Fibroblast of mammary gland (primary cell): ENCODE results near the gene DDX47.

ENCODE experiments used
- DNase-seq: peaks from one replicate; pipeline ENCODE4 v3.0.0-alpha.2; 2010; ENCODE audit warnings: low read depth
- H3K4me3 ChIP-seq: 2 replicates; pipeline ENCODE4 v1.5.1; 2011; ENCODE audit warnings: low read depth, mild to moderate bottlenecking, low read length, moderate library complexity; ENCODE audit not compliant: control insufficient read depth
- TF ChIP-seq, protein P1 (sequence below): conservative IDR thresholded peaks from 2 replicates; pipeline ENCODE4 v1.5.1; 2011; ENCODE audit warnings: low read depth, low read length, inconsistent platforms; ENCODE audit not compliant: control insufficient read depth, insufficient read depth

The DDX47 gene

DNA sequence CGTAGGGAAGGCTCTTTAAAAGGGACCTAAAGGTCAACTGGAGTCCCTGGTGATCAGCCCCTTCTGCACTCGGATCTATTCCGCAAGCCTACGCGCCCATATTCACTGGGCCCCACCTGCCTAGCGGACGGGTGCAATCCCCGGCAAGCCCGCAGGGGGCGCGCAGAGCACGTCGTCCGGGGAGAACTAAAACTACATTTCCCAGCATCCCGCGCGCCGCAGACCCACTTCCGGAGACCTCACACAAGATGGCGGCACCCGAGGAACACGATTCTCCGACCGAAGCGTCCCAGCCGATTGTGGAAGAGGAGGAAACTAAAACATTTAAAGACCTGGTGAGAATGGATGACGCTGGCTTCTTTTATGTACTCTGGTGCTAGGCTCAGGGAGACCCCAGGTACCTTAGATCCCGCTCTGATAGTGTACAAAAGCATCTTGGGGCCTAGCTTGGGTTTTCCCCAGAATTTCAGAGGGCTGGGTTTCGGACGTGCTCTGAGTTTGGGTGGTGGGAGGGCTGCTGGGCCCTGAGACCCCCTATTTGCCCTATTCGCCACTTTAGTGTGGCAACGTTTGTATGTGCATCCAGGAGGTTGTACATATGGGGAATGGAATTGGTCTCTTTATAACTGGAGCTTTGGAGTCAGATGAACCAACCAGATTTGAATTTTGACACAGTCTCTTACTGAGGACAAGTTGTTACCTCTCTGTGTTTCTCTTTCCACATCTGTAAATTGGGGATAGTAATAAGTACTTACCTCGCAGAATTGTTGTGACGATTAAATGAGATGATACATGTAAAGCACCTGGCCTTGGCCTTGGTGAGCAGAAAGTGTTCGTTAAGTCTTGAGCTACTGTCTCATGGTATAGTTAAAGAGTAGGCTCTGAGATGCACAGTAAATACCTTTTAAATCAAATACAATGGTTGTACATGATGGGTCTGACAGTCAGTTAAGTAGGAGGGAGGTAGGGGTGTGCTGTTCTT lies at the start of gene DDX47:
Gene DDX47 (plus strand): TSS at position 227 of the 982 bp plus-strand sequence. CDS start 22 bp downstream, at position 249.
- H3K4me3 ChIP-seq: peak within 1 kb of the TSS; percentile 85
- DNase-seq: peak; percentile 85
- TF ChIP-seq, protein P1, sequence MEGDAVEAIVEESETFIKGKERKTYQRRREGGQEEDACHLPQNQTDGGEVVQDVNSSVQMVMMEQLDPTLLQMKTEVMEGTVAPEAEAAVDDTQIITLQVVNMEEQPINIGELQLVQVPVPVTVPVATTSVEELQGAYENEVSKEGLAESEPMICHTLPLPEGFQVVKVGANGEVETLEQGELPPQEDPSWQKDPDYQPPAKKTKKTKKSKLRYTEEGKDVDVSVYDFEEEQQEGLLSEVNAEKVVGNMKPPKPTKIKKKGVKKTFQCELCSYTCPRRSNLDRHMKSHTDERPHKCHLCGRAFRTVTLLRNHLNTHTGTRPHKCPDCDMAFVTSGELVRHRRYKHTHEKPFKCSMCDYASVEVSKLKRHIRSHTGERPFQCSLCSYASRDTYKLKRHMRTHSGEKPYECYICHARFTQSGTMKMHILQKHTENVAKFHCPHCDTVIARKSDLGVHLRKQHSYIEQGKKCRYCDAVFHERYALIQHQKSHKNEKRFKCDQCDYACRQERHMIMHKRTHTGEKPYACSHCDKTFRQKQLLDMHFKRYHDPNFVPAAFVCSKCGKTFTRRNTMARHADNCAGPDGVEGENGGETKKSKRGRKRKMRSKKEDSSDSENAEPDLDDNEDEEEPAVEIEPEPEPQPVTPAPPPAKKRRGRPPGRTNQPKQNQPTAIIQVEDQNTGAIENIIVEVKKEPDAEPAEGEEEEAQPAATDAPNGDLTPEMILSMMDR: peak; percentile 82

- no peak overlapping the region for H3K4me3 ChIP-seq
- DNase-seq: no peak
- TF ChIP-seq, protein P1: no peak
Observed at GRCh38 chr12:12764824-12765223, 48.3 kb upstream of the DDX47 start.

DNA sequence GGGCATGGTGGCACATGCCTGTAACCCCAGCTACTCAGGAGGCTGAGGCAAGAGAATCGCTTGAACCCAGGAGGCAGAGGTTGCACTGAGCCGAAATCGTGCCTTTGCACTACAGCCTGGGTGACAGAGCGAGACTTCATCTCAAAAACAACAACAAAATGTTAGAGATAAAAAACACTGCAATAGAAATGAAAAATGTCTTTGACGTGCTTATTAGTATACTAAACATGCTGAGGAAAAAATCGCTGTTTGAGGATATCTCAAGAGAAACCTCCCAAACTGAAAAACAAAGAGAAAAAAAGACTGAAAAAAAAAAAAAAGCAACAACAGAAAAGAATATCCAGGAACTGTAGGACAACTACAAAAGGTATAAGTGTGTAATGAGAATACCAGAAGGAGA lies 42.9 kb upstream of the DDX47 start:
- no peak overlapping the region for H3K4me3 ChIP-seq
- TF ChIP-seq, protein P1: no peak
- DNase-seq: no peak

GRCh38 chr12:12774791-12775190 lies 38.4 kb upstream of the DDX47 start:
- TF ChIP-seq, protein P1: no peak
- DNase-seq: peak; percentile 31
- H3K4me3 ChIP-seq: no peak overlapping the region

- TF ChIP-seq, protein P1: no peak
- no peak for DNase-seq
- no peak overlapping the region for H3K4me3 ChIP-seq
Observed at GRCh38 chr12:12776261-12776660, 36.9 kb upstream of the DDX47 start.

DNA sequence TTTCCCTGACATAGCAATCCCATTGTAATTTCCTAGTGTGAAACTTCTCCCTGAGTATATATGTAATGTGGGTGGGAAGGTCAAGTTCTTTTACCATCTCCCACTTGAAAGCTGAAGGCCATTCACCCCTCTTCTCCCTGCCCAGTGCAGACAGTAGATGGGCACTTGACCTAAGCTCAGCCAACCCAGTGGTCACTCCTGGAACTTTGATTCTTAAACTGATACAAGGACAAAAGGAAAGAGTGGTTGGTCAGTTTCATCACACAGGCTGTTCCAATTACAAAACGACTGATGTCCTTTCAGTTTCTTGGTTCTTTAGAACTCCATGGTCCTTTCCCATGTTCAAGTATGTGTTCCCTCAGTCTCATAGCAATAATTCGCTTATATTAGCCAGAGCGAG lies 36.1 kb upstream of the DDX47 start:
- TF ChIP-seq, protein P1: no peak

More for the DNA sequence above, 36.1 kb upstream of the DDX47 start:
- no peak for DNase-seq
- no peak overlapping the region for H3K4me3 ChIP-seq
